ENCODE results near the gene FBXO48. TPM values are rescaled to one million over a fixed set of nuclear protein-coding genes. Genes with fewer than 3 reads are reported as not detected.

The FBXO48 gene
- total RNA-seq, 1 experiment from 2014 or later, result 1.7 TPM

- H3K9me3 Mint-ChIP-seq (ENCODE audit: unreplicated experiment), result no peaks in the 10 kb centered on the region
- no peak for DNase-seq (ENCODE audit: unreplicated experiment)
- H3K27ac Mint-ChIP-seq (ENCODE audit: low read depth, unreplicated experiment), result no peak overlapping the region
- intact Hi-C loops (cut with micrococcal nuclease), result loop anchor here (5.0 to 10.0 kb wide), 4 partner anchors 183 to 373 kb away; no protein-coding TSS in a partner anchor
- POLR2A ChIA-PET, result interaction anchor here (1.3 to 2.4 kb wide), 4 partner anchors 11 to 212 kb away, joined by 3 to 7 read pairs (median 6); partner anchors contain the start of gene PPP3R1
- TF ChIP-seq, protein P1, sequence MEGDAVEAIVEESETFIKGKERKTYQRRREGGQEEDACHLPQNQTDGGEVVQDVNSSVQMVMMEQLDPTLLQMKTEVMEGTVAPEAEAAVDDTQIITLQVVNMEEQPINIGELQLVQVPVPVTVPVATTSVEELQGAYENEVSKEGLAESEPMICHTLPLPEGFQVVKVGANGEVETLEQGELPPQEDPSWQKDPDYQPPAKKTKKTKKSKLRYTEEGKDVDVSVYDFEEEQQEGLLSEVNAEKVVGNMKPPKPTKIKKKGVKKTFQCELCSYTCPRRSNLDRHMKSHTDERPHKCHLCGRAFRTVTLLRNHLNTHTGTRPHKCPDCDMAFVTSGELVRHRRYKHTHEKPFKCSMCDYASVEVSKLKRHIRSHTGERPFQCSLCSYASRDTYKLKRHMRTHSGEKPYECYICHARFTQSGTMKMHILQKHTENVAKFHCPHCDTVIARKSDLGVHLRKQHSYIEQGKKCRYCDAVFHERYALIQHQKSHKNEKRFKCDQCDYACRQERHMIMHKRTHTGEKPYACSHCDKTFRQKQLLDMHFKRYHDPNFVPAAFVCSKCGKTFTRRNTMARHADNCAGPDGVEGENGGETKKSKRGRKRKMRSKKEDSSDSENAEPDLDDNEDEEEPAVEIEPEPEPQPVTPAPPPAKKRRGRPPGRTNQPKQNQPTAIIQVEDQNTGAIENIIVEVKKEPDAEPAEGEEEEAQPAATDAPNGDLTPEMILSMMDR (IDR thresholded peaks at IDR 0.05; ENCODE audit: unreplicated experiment), result no peak
- no peaks in the 10 kb centered on the region for H3K27me3 Mint-ChIP-seq (ENCODE audit: insufficient read depth, unreplicated experiment)
- peaks cover 10% of the 10 kb centered on the region for H3K36me3 Mint-ChIP-seq (ENCODE audit: insufficient read depth, unreplicated experiment)
- CTCF ChIA-PET, result interaction anchor here (0.6 to 5.3 kb wide), 18 partner anchors 9 to 920 kb away, joined by 3 to 49 read pairs (median 6); no protein-coding TSS in a partner anchor
- peaks cover 22% of the 10 kb centered on the region for H3K4me1 Mint-ChIP-seq (ENCODE audit: insufficient read depth, unreplicated experiment)
- no peak overlapping the region for H3K4me3 Mint-ChIP-seq (ENCODE audit: unreplicated experiment)
- BruUV-seq (replicated peaks), result no TSS peak
These were observed 2.4 kb downstream of the FBXO48 start for GRCh38 chr2:68464651-68465050.

- ChIA-PET CTCF (interaction anchor here (0.6 to 5.3 kb wide), 35 partner anchors 10 to 942 kb away, joined by 3 to 49 read pairs (median 5); no protein-coding TSS in a partner anchor), POLR2A (interaction anchor here (0.5 to 2.4 kb wide), 11 partner anchors 10 to 462 kb away, joined by 3 to 7 read pairs (median 3); partner anchors contain the start of gene PPP3R1)
- TF ChIP-seq, protein P1 (IDR thresholded peaks at IDR 0.05; ENCODE audit: unreplicated experiment), result peak; percentile 66
- Mint-ChIP-seq H3K27me3 (ENCODE audit: insufficient read depth, unreplicated experiment) (no peaks in the 10 kb centered on the region), H3K4me1 (ENCODE audit: insufficient read depth, unreplicated experiment) (peaks cover 16% of the 10 kb centered on the region), H3K36me3 (ENCODE audit: insufficient read depth, unreplicated experiment) (peaks cover 10% of the 10 kb centered on the region), H3K9me3 (ENCODE audit: unreplicated experiment) (no peaks in the 10 kb centered on the region), H3K4me3 (ENCODE audit: unreplicated experiment) (no peak overlapping the region), H3K27ac (ENCODE audit: low read depth, unreplicated experiment) (no peak overlapping the region)
- intact Hi-C loops (cut with micrococcal nuclease), result loop anchor here (1.0 to 10.0 kb wide), 5 partner anchors 132 to 462 kb away; no protein-coding TSS in a partner anchor
- BruUV-seq (replicated peaks), result no TSS peak
- DNase-seq (ENCODE audit: unreplicated experiment), result peak; percentile 71
These were observed 3.7 kb downstream of the FBXO48 start for GRCh38 chr2:68463287-68463877.

GRCh38 chr2:68458981-68459380 is 8.1 kb downstream of the FBXO48 start:
- no peaks in the 10 kb centered on the region for H3K27me3 Mint-ChIP-seq (ENCODE audit: insufficient read depth, unreplicated experiment)
- H3K27ac Mint-ChIP-seq (ENCODE audit: low read depth, unreplicated experiment), result no peak overlapping the region
- ChIA-PET POLR2A (interaction anchor here (0.6 to 1.1 kb wide), 2 partner anchors 8 to 849 kb away, joined by 3 read pairs; partner anchors contain the start of genes APLF and FBXO48), CTCF (interaction anchor here (1.0 to 1.2 kb wide), 2 partner anchors 18 to 150 kb away, joined by 3 read pairs; no protein-coding TSS in a partner anchor)
- H3K4me1 Mint-ChIP-seq (ENCODE audit: insufficient read depth, unreplicated experiment), result peaks cover 5% of the 10 kb centered on the region
- intact Hi-C loops (cut with micrococcal nuclease), result no loop called here
- BruUV-seq (replicated peaks), result no TSS peak
- TF ChIP-seq, protein P1 (IDR thresholded peaks at IDR 0.05; ENCODE audit: unreplicated experiment), result no peak
- DNase-seq (ENCODE audit: unreplicated experiment), result peak; percentile 15
- H3K4me3 Mint-ChIP-seq (ENCODE audit: unreplicated experiment), result no peak overlapping the region
- H3K9me3 Mint-ChIP-seq (ENCODE audit: unreplicated experiment), result no peaks in the 10 kb centered on the region
- peaks cover 10% of the 10 kb centered on the region for H3K36me3 Mint-ChIP-seq (ENCODE audit: insufficient read depth, unreplicated experiment)

DNA sequence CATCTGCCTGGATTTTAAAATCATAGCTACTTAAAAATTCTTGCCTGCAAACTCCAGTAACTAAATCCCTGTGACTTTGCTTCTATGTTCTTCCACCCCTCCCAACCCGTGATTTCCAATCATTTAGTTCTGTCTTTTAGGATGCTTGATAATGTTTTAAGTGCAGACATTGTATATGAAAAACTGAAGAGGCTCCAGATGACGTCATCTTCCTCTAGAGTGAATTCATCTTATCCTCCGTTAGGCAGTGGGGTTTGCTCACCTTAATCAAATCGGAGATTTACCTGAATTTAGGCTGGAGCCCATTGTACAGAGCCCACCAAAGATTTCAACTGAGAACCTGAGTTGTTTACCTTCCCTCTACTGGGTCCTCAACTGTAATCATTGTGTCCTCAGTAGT is 10.9 kb downstream of the FBXO48 start:
- DNase-seq (ENCODE audit: unreplicated experiment), result no peak
- no TSS peak for BruUV-seq (replicated peaks)
- Mint-ChIP-seq H3K36me3 (ENCODE audit: insufficient read depth, unreplicated experiment) (peaks cover 4% of the 10 kb centered on the region), H3K27ac (ENCODE audit: low read depth, unreplicated experiment) (no peak overlapping the region), H3K27me3 (ENCODE audit: insufficient read depth, unreplicated experiment) (no peaks in the 10 kb centered on the region), H3K9me3 (ENCODE audit: unreplicated experiment) (no peaks in the 10 kb centered on the region), H3K4me1 (ENCODE audit: insufficient read depth, unreplicated experiment) (peaks cover 5% of the 10 kb centered on the region), H3K4me3 (ENCODE audit: unreplicated experiment) (no peak overlapping the region)
- TF ChIP-seq, protein P1 (IDR thresholded peaks at IDR 0.05; ENCODE audit: unreplicated experiment), result no peak
- intact Hi-C loops (cut with micrococcal nuclease), result no loop called here
- ChIA-PET CTCF (interaction anchor here (0.7 to 2.2 kb wide), 5 partner anchors 9 to 453 kb away, joined by 3 to 12 read pairs (median 5); no protein-coding TSS in a partner anchor), POLR2A (interaction anchor here (1.7 kb wide), 1 partner anchor 11 kb away, joined by 4 read pairs; the partner anchor contains the start of genes APLF and FBXO48)
